ENCODE results near the gene BEST1. TPM values are rescaled to one million over a fixed set of nuclear protein-coding genes. Genes with fewer than 3 reads are reported as not detected.
A peak's percentile ranks its signal among the peaks of the same experiment; 100 is the strongest.

Gene BEST1
- total and polyA plus RNA-seq, 2 of the 13 experiments (the other 11 are each of a cell fraction or from before 2014, with no cell fraction given) = 0.09 to 0.65 TPM

DNA sequence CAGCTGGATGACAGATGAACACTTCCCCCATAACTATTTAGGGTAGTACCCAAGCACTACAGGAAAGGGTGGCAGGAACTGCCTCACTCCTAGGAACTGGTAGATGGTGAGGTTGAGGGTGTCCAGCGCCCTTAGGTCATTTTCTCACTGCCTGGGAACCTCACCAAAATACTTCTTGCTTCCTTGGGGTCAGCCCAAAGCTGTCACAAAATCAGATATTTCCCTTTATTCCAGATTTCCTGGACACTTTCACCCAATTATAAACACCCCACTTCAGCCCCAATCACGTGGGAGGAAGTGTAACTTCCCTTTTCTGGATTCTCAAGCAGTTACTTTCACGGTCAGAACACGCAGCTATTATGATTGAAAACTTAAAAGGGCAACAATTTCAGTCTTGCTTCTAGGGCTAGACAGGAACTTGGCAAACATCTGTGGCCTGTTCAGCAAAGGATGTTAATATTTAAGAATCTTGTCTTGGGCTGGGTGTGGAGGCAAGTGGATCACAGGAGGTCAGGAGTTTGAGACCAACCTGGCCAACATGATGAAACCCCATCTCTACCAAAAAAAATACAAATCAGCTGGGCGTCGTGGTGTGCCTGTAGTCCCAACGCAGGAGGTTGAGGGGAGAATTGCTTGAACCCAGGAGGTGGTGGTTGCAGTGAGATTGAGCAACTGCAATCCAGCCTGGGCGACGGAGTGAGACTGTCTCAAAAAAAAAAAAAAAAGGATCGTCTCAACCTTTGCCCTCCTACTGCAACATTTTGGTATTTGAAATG is 13.3 kb downstream of the BEST1 start:
- CTCF ChIA-PET (ENCODE audit: low intra/inter-chr PET ratio, low total read pairs) = no interaction called here
- no peaks in the 10 kb centered on the region for H3K9me3 ChIP-seq (ENCODE audit: low read length)
- POLR2A ChIA-PET = interaction anchor here (0.7 to 9.7 kb wide), 16 partner anchors 8 to 171 kb away, joined by 3 to 323 read pairs (median 4); partner anchors contain the start of genes BEST1, FEN1 and TMEM258
- peak overlapping the region; percentile 2 for H3K27ac ChIP-seq (ENCODE audit: extremely low read length, insufficient read depth, low read length)
- H3K4me1 ChIP-seq (ENCODE audit: insufficient read depth, low read length) = peaks cover 55% of the 10 kb centered on the region
- H3K4me3 ChIP-seq (replicated peaks in 1 of 3; ENCODE audit: insufficient read depth in 1 of 3, low read depth in 2 of 3, low read length in 3 of 3) = no peak overlapping the region
- no peak overlapping the region for H2AFZ ChIP-seq (ENCODE audit: low read length)
- H3K9ac ChIP-seq (ENCODE audit: insufficient read depth, low read depth, low read length) = no peak overlapping the region
- no peak overlapping the region for H3K4me2 ChIP-seq (ENCODE audit: low read depth, low read length)
- H4K20me1 ChIP-seq (ENCODE audit: insufficient read depth, low read length) = peaks cover 41% of the 10 kb centered on the region
- peaks cover 30% of the 10 kb centered on the region for H3K79me2 ChIP-seq (ENCODE audit: insufficient read depth, low read length)
- peaks cover 5 to 23% of the 10 kb centered on the region in 2 experiments; a peak in 4 of 5 replicates for H3K36me3 ChIP-seq (replicated peaks in 1 of 2; ENCODE audit: control insufficient read depth in 1 of 2, insufficient read depth in 2 of 2, low read length in 2 of 2)
- in situ Hi-C loops (cut with HindIII; ENCODE audit: extremely low pct_ligation_motif_present, low pct_unique_long_range_greater_than_20kb) (no loop called here), intact Hi-C loops (cut with micrococcal nuclease; ENCODE audit: unreplicated experiment) (no loop called here)
- H3K27me3 ChIP-seq (ENCODE audit: control insufficient read depth in 1 of 2, insufficient read depth in 2 of 2, low read length in 2 of 2) = no peaks in the 10 kb centered on the region; a peak in 1 of 5 replicates
- ATAC-seq (no peak), FAIRE-seq (no peak), DNase-seq (ENCODE audit: low spot score) (no peak)
- no TSS peak for BruUV-seq (replicated peaks)
- 47% methylated on average over 9 of the region's 10 CpGs for WGBS (ENCODE audit: low lambda C conversion rate)
- TF ChIP-seq HHEX (CRISPR knock-in tag; IDR thresholded peaks at IDR 0.05) = no peak
- TF ChIP-seq NKX3-1 (CRISPR knock-in tag; IDR thresholded peaks at IDR 0.05) = peak; percentile 41; the same call in 1 of the 2 replicates
- peak; percentile 67; the same call in 1 of the 2 replicates for TF ChIP-seq SIN3A (IDR thresholded peaks at IDR 0.05; ENCODE audit: borderline replicate concordance, low read depth, low read length)
- TF ChIP-seq, protein P1, sequence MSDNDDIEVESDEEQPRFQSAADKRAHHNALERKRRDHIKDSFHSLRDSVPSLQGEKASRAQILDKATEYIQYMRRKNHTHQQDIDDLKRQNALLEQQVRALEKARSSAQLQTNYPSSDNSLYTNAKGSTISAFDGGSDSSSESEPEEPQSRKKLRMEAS (IDR thresholded peaks at IDR 0.05) = no peak
- 0 out of 2 replicates have a peak, but pooled peaks have one; percentile 24 for TF ChIP-seq ZNF761 (CRISPR knock-in tag; conservative IDR thresholded peaks at IDR 0.05)
- TF ChIP-seq ZMYM2 (CRISPR knock-in tag; IDR thresholded peaks at IDR 0.05) = 0 out of 2 replicates have a peak, but pooled peaks have one; percentile 7
- TF ChIP-seq RBM22 (optimal IDR thresholded peaks at IDR 0.05; ENCODE audit: low read length) = peak; percentile 98
- no peak for TF ChIP-seq HCFC1 (IDR thresholded peaks at IDR 0.05; ENCODE audit: low read depth, low read length)
- TF ChIP-seq FOXC1 (CRISPR knock-in tag; IDR thresholded peaks at IDR 0.05; ENCODE audit: borderline replicate concordance) = no peak; the same call in 1 of the 2 replicates
- TF ChIP-seq U2AF2 (IDR thresholded peaks at IDR 0.05; ENCODE audit: low read depth, low read length) = no peak
- TF ChIP-seq POLR2G (IDR thresholded peaks at IDR 0.05; ENCODE audit: low read depth, low read length) = peak; percentile 86
- no peak for TF ChIP-seq SMARCE1 (IDR thresholded peaks at IDR 0.05; ENCODE audit: borderline replicate concordance)
- TF ChIP-seq, protein P2, sequence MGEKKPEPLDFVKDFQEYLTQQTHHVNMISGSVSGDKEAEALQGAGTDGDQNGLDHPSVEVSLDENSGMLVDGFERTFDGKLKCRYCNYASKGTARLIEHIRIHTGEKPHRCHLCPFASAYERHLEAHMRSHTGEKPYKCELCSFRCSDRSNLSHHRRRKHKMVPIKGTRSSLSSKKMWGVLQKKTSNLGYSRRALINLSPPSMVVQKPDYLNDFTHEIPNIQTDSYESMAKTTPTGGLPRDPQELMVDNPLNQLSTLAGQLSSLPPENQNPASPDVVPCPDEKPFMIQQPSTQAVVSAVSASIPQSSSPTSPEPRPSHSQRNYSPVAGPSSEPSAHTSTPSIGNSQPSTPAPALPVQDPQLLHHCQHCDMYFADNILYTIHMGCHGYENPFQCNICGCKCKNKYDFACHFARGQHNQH (CRISPR knock-in tag; IDR thresholded peaks at IDR 0.05) = peak; percentile 27; the same call in 1 of the 2 replicates
- no peak for TF ChIP-seq SMYD3 (CRISPR knock-in tag; IDR thresholded peaks at IDR 0.05)
- TF ChIP-seq ZNF333 (CRISPR knock-in tag; IDR thresholded peaks at IDR 0.05; ENCODE audit: borderline replicate concordance) = no peak
- TF ChIP-seq SOX6 (IDR thresholded peaks at IDR 0.05) = no peak
- TF ChIP-seq SOX6 (CRISPR knock-in tag; IDR thresholded peaks at IDR 0.05) = no peak; the same call in 1 of the 2 replicates
- peak; percentile 27 for TF ChIP-seq TEAD3 (CRISPR knock-in tag; optimal IDR thresholded peaks at IDR 0.05; ENCODE audit: borderline replicate concordance)
- TF ChIP-seq, protein P3, sequence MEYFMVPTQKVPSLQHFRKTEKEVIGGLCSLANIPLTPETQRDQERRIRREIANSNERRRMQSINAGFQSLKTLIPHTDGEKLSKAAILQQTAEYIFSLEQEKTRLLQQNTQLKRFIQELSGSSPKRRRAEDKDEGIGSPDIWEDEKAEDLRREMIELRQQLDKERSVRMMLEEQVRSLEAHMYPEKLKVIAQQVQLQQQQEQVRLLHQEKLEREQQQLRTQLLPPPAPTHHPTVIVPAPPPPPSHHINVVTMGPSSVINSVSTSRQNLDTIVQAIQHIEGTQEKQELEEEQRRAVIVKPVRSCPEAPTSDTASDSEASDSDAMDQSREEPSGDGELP (IDR thresholded peaks at IDR 0.05; ENCODE audit: borderline replicate concordance, low read depth) = peak; percentile 7; the same call in 1 of the 2 replicates
- no peak for TF ChIP-seq ATRX (CRISPR knock-in tag; IDR thresholded peaks at IDR 0.05; ENCODE audit: borderline replicate concordance)
- TF ChIP-seq NCOA2 (CRISPR knock-in tag; IDR thresholded peaks at IDR 0.05) = no peak
- peak; percentile 31 for TF ChIP-seq ASH2L (IDR thresholded peaks at IDR 0.05; ENCODE audit: insufficient read length, low read depth, low read length)
- TF ChIP-seq FOXO1 (CRISPR knock-in tag; IDR thresholded peaks at IDR 0.05) = no peak
- TF ChIP-seq PHF8 (CRISPR knock-in tag; IDR thresholded peaks at IDR 0.05) = 0 out of 2 replicates have a peak, but pooled peaks have one; percentile 6
- no peak for TF ChIP-seq ZNF563 (CRISPR knock-in tag; IDR thresholded peaks at IDR 0.05)
